Caco-2 (cell line): ENCODE data around the gene KIT. TPM values are rescaled to one million over a fixed set of nuclear protein-coding genes. Genes with fewer than 3 reads are reported as not detected.

Source experiments
- BruUV-seq: library from RNA; stranded (reverse); fragments of 400-500 nt; replicated peaks from 2 replicates; lab custom pipeline; 2021; lab: Mats Ljungman, UMichigan
- CTCF ChIA-PET: fragments of 300-600 bp; sonication (Branson Sonifier 250); formaldehyde crosslinking; loops from one replicate; lab custom pipeline; 2022; ENCODE audit warnings: antibody characterized with exemption; lab: Charles Lee
- POLR2A ChIA-PET: fragments of 300-600 bp; sonication (Branson Sonifier 250); formaldehyde crosslinking; loops from one replicate; lab custom pipeline; 2022; ENCODE audit warnings: antibody characterized with exemption; lab: Charles Lee
- DNase-seq, 2 experiments: peaks; one replicate each; pipeline versions ENCODE4 v3.0.0 to v3.0.0-alpha.2; 2020 to 2022
- H3K27me3 ChIP-seq: replicated peaks from 2 replicates; pipeline ENCODE4 v1.6.0; 2011; ENCODE audit warnings: low read length; ENCODE audit not compliant: control insufficient read depth, insufficient read depth
- H3K36me3 ChIP-seq: 2 replicates; pipeline ENCODE4 v1.5.1; 2011; ENCODE audit warnings: low read length; ENCODE audit not compliant: control insufficient read depth, insufficient read depth
- H3K4me1 ChIP-seq: fragments of 250-450 bp; sonication (Bioruptor Pico); 2 replicates; pipeline ENCODE4 v1.5.1; 2020; ENCODE audit warnings: mild to moderate bottlenecking
- H3K4me3 ChIP-seq: 2 replicates; pipeline ENCODE4 v1.5.1; 2011; ENCODE audit warnings: low read depth, mild to moderate bottlenecking, control low read depth, low read length
- H3K9me3 ChIP-seq: fragments of 250-450 bp; sonication (Bioruptor Pico); 2 replicates; pipeline ENCODE4 v1.5.1; 2020; ENCODE audit warnings: mild to moderate bottlenecking, moderate library complexity
- H3K27ac Mint-ChIP-seq: one replicate; pipeline ENCODE4 v1.8.0; 2022; ENCODE audit warnings: mixed read lengths; ENCODE audit not compliant: unreplicated experiment
- H3K27me3 Mint-ChIP-seq: one replicate; pipeline ENCODE4 v1.8.0; 2022; ENCODE audit warnings: mixed read lengths; ENCODE audit not compliant: insufficient read depth, unreplicated experiment
- H3K36me3 Mint-ChIP-seq: one replicate; pipeline ENCODE4 v1.8.0; 2022; ENCODE audit warnings: mild to moderate bottlenecking, mixed read lengths; ENCODE audit not compliant: insufficient read depth, unreplicated experiment
- H3K4me1 Mint-ChIP-seq: one replicate; pipeline ENCODE4 v1.8.0; 2022; ENCODE audit warnings: low read depth, mixed read lengths; ENCODE audit not compliant: unreplicated experiment
- H3K4me3 Mint-ChIP-seq: one replicate; pipeline ENCODE4 v1.8.0; 2022; ENCODE audit warnings: mild to moderate bottlenecking, moderate library complexity, mixed read lengths; ENCODE audit not compliant: unreplicated experiment
- H3K9me3 Mint-ChIP-seq: one replicate; pipeline ENCODE4 v1.8.0; 2022; ENCODE audit warnings: mixed read lengths; ENCODE audit not compliant: unreplicated experiment
- CTCF ChIP-seq, 2 experiments: fragments of 200-600 bp in 1 of 2; IDR thresholded peaks; 1 replicate in 1 of 2; 2 replicates in 1 of 2; pipeline versions ENCODE4 v1.5.1 to v1.8.0; 2011 to 2022; ENCODE audit warnings: antibody characterized with exemption in 1 of 2, control low read depth in 1 of 2, inconsistent platforms in 1 of 2, low read depth in 1 of 2, low read length in 1 of 2, mild to moderate bottlenecking in 1 of 2, moderate library complexity in 1 of 2; ENCODE audit not compliant: insufficient read depth in 1 of 2, severe bottlenecking in 1 of 2, unreplicated experiment in 1 of 2
- intact Hi-C: fragments of 100-400 bp; cut with micrococcal nuclease; formaldehyde crosslinking; loops from one replicate; pipeline ENCODE4 v1.10.0; 2022; ENCODE audit not compliant: unreplicated experiment
- total RNA-seq: library from RNA; stranded (reverse); gene quantifications from 2 replicates; pipeline ENCODE4 v1.2.3, GENCODE V29; 2022

Gene KIT
- total RNA-seq, 1 experiment from 2014 or later: 1.7 TPM

GRCh38 chr4:54651050-54651449 lies 6.7 kb upstream of the KIT start:
- intact Hi-C loops: no loop called here
- no peaks in the 10 kb centered on the region for H3K4me1 Mint-ChIP-seq
- H3K4me3 Mint-ChIP-seq: no peak overlapping the region
- H3K36me3 ChIP-seq: no peaks in the 10 kb centered on the region
- no peaks in the 10 kb centered on the region for H3K27me3 Mint-ChIP-seq
- no peaks in the 10 kb centered on the region for H3K36me3 Mint-ChIP-seq
- no TSS peak for BruUV-seq
- ChIA-PET POLR2A (no interaction called here), CTCF (no interaction called here)
- no peak overlapping the region for H3K4me3 ChIP-seq
- H3K9me3 Mint-ChIP-seq: no peaks in the 10 kb centered on the region
- no peaks in the 10 kb centered on the region for H3K9me3 ChIP-seq
- no peaks in the 10 kb centered on the region for H3K27me3 ChIP-seq
- no peak for TF ChIP-seq CTCF (IDR thresholded peaks at IDR 0.05; ENCODE audit: insufficient read depth in 1 of 2, low read depth in 1 of 2, low read length in 1 of 2, severe bottlenecking in 1 of 2, unreplicated experiment in 1 of 2)
- H3K27ac Mint-ChIP-seq: no peak overlapping the region
- no peak for DNase-seq
- no peaks in the 10 kb centered on the region; the same call in 1 of the 2 replicates for H3K4me1 ChIP-seq

- Mint-ChIP-seq H3K4me1 (no peaks in the 10 kb centered on the region), H3K27ac (no peak overlapping the region), H3K36me3 (no peaks in the 10 kb centered on the region), H3K27me3 (peaks cover 4% of the 10 kb centered on the region), H3K4me3 (no peak overlapping the region), H3K9me3 (no peaks in the 10 kb centered on the region)
- Histone ChIP-seq H3K4me3 (no peak overlapping the region), H3K9me3 (no peaks in the 10 kb centered on the region), H3K36me3 (no peaks in the 10 kb centered on the region), H3K4me1 (no peaks in the 10 kb centered on the region), H3K27me3 (peaks cover 1% of the 10 kb centered on the region; the same call in 1 of the 2 replicates)
- TF ChIP-seq CTCF (IDR thresholded peaks at IDR 0.05; ENCODE audit: insufficient read depth in 1 of 2, low read depth in 1 of 2, low read length in 1 of 2, severe bottlenecking in 1 of 2, unreplicated experiment in 1 of 2): no peak
- no TSS peak for BruUV-seq
- no peak for DNase-seq
- CTCF ChIA-PET: no interaction called here
- POLR2A ChIA-PET: no interaction called here
- intact Hi-C loops: loop anchor here (5.0 kb wide), 1 partner anchor 332 kb away; no protein-coding TSS in a partner anchor
Measured at GRCh38 chr4:54654753-54655152, 3.0 kb upstream of the KIT start.

GRCh38 chr4:54657185-54657550 lies 589 bp upstream of the KIT start:
- Mint-ChIP-seq H3K4me3 (peak overlapping the region; percentile 76), H3K9me3 (no peaks in the 10 kb centered on the region), H3K36me3 (no peaks in the 10 kb centered on the region), H3K27me3 (peaks cover 4% of the 10 kb centered on the region), H3K4me1 (no peaks in the 10 kb centered on the region), H3K27ac (no peak overlapping the region)
- TF ChIP-seq CTCF (IDR thresholded peaks at IDR 0.05; ENCODE audit: insufficient read depth in 1 of 2, low read depth in 1 of 2, low read length in 1 of 2, severe bottlenecking in 1 of 2, unreplicated experiment in 1 of 2): no peak
- Histone ChIP-seq H3K4me3 (peak overlapping the region; percentile 42), H3K9me3 (no peaks in the 10 kb centered on the region), H3K36me3 (no peaks in the 10 kb centered on the region), H3K4me1 (no peaks in the 10 kb centered on the region), H3K27me3 (peaks cover 1% of the 10 kb centered on the region; the same call in 1 of the 2 replicates)
- no TSS peak for BruUV-seq
- no peak for DNase-seq
- POLR2A ChIA-PET: no interaction called here
- intact Hi-C loops: loop anchor here (5.0 kb wide), 1 partner anchor 335 kb away; no protein-coding TSS in a partner anchor
- CTCF ChIA-PET: no interaction called here
